Liver (tissue), 9 donors: ENCODE data around the gene AAGAB. TPM values are rescaled to one million over a fixed set of nuclear protein-coding genes. Genes with fewer than 3 reads are reported as not detected.

ENCODE experiments used
- DNase-seq: peaks from one replicate; pipeline ENCODE4 v3.0.0-alpha.2; 2017; ENCODE audit warnings: low spot score
- H3K27ac ChIP-seq, 2 donors: one replicate each; pipeline ENCODE4 v1.7.0; 2013; ENCODE audit warnings: inconsistent platforms in 2 of 2, low read length in 2 of 2, control low read depth in 1 of 2, low read depth in 1 of 2, mild to moderate bottlenecking in 1 of 2
- H3K27me3 ChIP-seq, 4 donors: one replicate each; pipeline versions ENCODE4 v1.6.1 to v1.7.0; 2013; ENCODE audit warnings: low read length in 3 of 4, inconsistent platforms in 1 of 4, mild to moderate bottlenecking in 1 of 4, moderate library complexity in 1 of 4; ENCODE audit not compliant: control insufficient read depth in 4 of 4, insufficient read depth in 4 of 4
- H3K36me3 ChIP-seq, 4 donors: one replicate each; pipeline versions ENCODE4 v1.6.1 to v1.7.0; 2013; ENCODE audit warnings: low read length in 3 of 4, mild to moderate bottlenecking in 3 of 4, low read depth in 1 of 4, moderate library complexity in 1 of 4; ENCODE audit not compliant: control insufficient read depth in 4 of 4, insufficient read depth in 3 of 4
- H3K4me1 ChIP-seq, 4 donors: one replicate each; pipeline versions ENCODE4 v1.6.1 to v1.7.0; 2013; ENCODE audit warnings: low read length in 3 of 4, mild to moderate bottlenecking in 3 of 4, moderate library complexity in 1 of 4; ENCODE audit not compliant: control insufficient read depth in 4 of 4, insufficient read depth in 4 of 4
- H3K4me3 ChIP-seq, 3 donors: one replicate each; pipeline versions ENCODE4 v1.6.1 to v1.7.0; 2013; ENCODE audit warnings: low read length in 3 of 3, control low read depth in 1 of 3, low read depth in 1 of 3, mild to moderate bottlenecking in 1 of 3
- H3K9ac ChIP-seq, 2 donors: one replicate each; pipeline ENCODE4 v1.7.0; 2013; ENCODE audit warnings: low read length in 2 of 2, mild to moderate bottlenecking in 2 of 2, moderate library complexity in 2 of 2, control low read depth in 1 of 2, low read depth in 1 of 2
- H3K9me3 ChIP-seq, 4 donors: one replicate each; pipeline versions ENCODE4 v1.6.1 to v1.7.0; 2013; ENCODE audit warnings: low read length in 3 of 4; ENCODE audit not compliant: control insufficient read depth in 4 of 4
- FOXA1 ChIP-seq: IDR thresholded peaks from 2 replicates; pipeline ENCODE4 v1.6.1; 2016; ENCODE audit warnings: antibody characterized with exemption
- FOXA2 ChIP-seq: IDR thresholded peaks from 2 replicates; pipeline ENCODE4 v1.6.1; 2016; ENCODE audit warnings: antibody characterized with exemption
- GABPA ChIP-seq, 2 donors: IDR thresholded peaks in 1 of 2; conservative IDR thresholded peaks in 1 of 2; 2 replicates each; pipeline ENCODE4 v1.6.1; 2016; ENCODE audit warnings: antibody characterized with exemption in 2 of 2, mild to moderate bottlenecking in 1 of 2, moderate library complexity in 1 of 2
- HNF4A ChIP-seq, 2 donors: conservative IDR thresholded peaks; 2 replicates each; pipeline ENCODE4 v1.6.1; 2016; ENCODE audit warnings: antibody characterized with exemption in 2 of 2, mild to moderate bottlenecking in 2 of 2
- HNF4G ChIP-seq: IDR thresholded peaks from 2 replicates; pipeline ENCODE4 v1.6.1; 2016; ENCODE audit warnings: antibody characterized with exemption
- JUND ChIP-seq, 2 donors: IDR thresholded peaks; 2 replicates each; pipeline ENCODE4 v1.6.1; 2016; ENCODE audit warnings: antibody characterized with exemption in 2 of 2
- NR2F2 ChIP-seq: IDR thresholded peaks from 2 replicates; pipeline ENCODE4 v1.6.1; 2016; ENCODE audit warnings: antibody characterized with exemption
- RAD21 ChIP-seq, 2 donors: IDR thresholded peaks; 2 replicates each; pipeline ENCODE4 v1.6.1; 2016; ENCODE audit warnings: antibody characterized with exemption in 2 of 2, mild to moderate bottlenecking in 2 of 2
- RXRA ChIP-seq, 2 donors: IDR thresholded peaks; 2 replicates each; pipeline ENCODE4 v1.6.1; 2017 to 2018; ENCODE audit warnings: antibody characterized with exemption in 2 of 2, mild to moderate bottlenecking in 1 of 2
- SP1 ChIP-seq: IDR thresholded peaks from 2 replicates; pipeline ENCODE4 v1.6.1; 2018; ENCODE audit warnings: antibody characterized with exemption, mild to moderate bottlenecking
- TAF1 ChIP-seq: conservative IDR thresholded peaks from 2 replicates; pipeline ENCODE4 v1.6.1; 2016; ENCODE audit warnings: antibody characterized with exemption, mild to moderate bottlenecking
- YY1 ChIP-seq: IDR thresholded peaks from 2 replicates; pipeline ENCODE4 v1.6.1; 2016; ENCODE audit warnings: antibody characterized with exemption, mild to moderate bottlenecking
- WGBS: extraction: QIAGEN DNeasy Blood & Tissue Kit; methylation state at CpG from one replicate; pipeline ENCODE4 v1.1.7; 2013; 5-methylcytosine and 5-hydroxymethylcytosine counted together
- polyA plus RNA-seq, 2 donors: library from polyadenylated mRNA; stranded (reverse) in 1 of 2; unstranded in 1 of 2; fragments of 200-250 nt in 1 of 2; fragments of >200 nt in 1 of 2; fragmentation: Nextera tagmentation in 1 of 2; extraction: Ambion mirVana in 1 of 2; gene quantifications; one replicate each; pipeline versions ENCODE4 v1.2.1 to v1.2.3, GENCODE V29; 2013 to 2015
- total RNA-seq, 2 donors: library from RNA; depleted of rRNA; stranded (reverse); fragments of >200 nt; gene quantifications; one replicate each; pipeline ENCODE4 v1.2.3, GENCODE V29; 2014
- TF ChIP-seq, protein P1 (sequence below): IDR thresholded peaks from 2 replicates; pipeline ENCODE4 v1.6.1; 2016; ENCODE audit warnings: antibody characterized with exemption
- TF ChIP-seq, protein P2 (sequence below): IDR thresholded peaks from 2 replicates; pipeline ENCODE4 v1.6.1; 2016; ENCODE audit warnings: antibody characterized with exemption, mild to moderate bottlenecking
- TF ChIP-seq, protein P3 (sequence below): IDR thresholded peaks from 2 replicates; pipeline ENCODE4 v1.6.1; 2016; ENCODE audit warnings: antibody characterized with exemption
- TF ChIP-seq, protein P4 (sequence below): fragments of 150-350 bp; IDR thresholded peaks from 2 replicates; pipeline ENCODE4 v1.5.1; 2017; ENCODE audit warnings: improper control_type of control experiment, low read depth, low read length; ENCODE audit not compliant: missing input control
- TF ChIP-seq, protein P5 (sequence below): IDR thresholded peaks from 2 replicates; pipeline ENCODE4 v1.6.1; 2016; ENCODE audit warnings: antibody characterized with exemption
- donor health status: healthy.
- donor health status: healthy.
- donor health status: healthy.
- donor health status: healthy.
- donor health status: healthy.

Gene AAGAB
- total and polyA plus RNA-seq, 4 donors = 3.6 to 22.3 (median 13.0) TPM

DNA sequence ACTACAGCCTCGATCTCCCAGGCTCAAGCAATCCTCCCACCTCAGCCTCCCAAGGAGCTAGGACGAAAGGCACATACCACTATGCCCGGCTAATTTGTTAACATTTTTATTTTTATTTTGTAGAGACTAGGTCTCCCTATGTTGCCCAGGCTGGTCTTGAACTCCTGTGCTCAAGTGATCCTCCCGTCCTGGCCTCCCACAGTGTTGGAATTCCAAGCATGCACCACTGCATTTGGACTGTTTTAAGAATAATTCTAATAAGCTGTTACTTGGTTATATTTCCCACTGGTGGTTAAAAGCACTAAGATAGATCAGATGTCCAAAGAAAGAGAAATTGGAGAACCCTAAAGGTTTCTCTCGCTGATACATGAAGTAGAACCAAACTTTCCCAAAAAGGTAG, 3.1 kb downstream of the AAGAB start:
- H3K9me3 ChIP-seq = no peaks in the 10 kb centered on the region
- peaks cover 0 to 14% (median 11%) of the 10 kb centered on the region in 4 donors for H3K4me1 ChIP-seq
- no peak overlapping the region for H3K9ac ChIP-seq
- no peak overlapping the region for H3K4me3 ChIP-seq
- TF ChIP-seq, protein P1, sequence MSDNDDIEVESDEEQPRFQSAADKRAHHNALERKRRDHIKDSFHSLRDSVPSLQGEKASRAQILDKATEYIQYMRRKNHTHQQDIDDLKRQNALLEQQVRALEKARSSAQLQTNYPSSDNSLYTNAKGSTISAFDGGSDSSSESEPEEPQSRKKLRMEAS = no peak
- TF ChIP-seq TAF1 (no peak), RXRA (IDR thresholded peaks at IDR 0.05) (no peak), FOXA1 (no peak), NR2F2 (no peak), FOXA2 (no peak), GABPA (IDR thresholded peaks at IDR 0.05 in 1 of 2, conservative IDR thresholded peaks at IDR 0.05 in 1 of 2) (no peak), HNF4G (no peak)
- TF ChIP-seq, protein P2, sequence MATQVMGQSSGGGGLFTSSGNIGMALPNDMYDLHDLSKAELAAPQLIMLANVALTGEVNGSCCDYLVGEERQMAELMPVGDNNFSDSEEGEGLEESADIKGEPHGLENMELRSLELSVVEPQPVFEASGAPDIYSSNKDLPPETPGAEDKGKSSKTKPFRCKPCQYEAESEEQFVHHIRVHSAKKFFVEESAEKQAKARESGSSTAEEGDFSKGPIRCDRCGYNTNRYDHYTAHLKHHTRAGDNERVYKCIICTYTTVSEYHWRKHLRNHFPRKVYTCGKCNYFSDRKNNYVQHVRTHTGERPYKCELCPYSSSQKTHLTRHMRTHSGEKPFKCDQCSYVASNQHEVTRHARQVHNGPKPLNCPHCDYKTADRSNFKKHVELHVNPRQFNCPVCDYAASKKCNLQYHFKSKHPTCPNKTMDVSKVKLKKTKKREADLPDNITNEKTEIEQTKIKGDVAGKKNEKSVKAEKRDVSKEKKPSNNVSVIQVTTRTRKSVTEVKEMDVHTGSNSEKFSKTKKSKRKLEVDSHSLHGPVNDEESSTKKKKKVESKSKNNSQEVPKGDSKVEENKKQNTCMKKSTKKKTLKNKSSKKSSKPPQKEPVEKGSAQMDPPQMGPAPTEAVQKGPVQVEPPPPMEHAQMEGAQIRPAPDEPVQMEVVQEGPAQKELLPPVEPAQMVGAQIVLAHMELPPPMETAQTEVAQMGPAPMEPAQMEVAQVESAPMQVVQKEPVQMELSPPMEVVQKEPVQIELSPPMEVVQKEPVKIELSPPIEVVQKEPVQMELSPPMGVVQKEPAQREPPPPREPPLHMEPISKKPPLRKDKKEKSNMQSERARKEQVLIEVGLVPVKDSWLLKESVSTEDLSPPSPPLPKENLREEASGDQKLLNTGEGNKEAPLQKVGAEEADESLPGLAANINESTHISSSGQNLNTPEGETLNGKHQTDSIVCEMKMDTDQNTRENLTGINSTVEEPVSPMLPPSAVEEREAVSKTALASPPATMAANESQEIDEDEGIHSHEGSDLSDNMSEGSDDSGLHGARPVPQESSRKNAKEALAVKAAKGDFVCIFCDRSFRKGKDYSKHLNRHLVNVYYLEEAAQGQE = no peak
- TF ChIP-seq, protein P3, sequence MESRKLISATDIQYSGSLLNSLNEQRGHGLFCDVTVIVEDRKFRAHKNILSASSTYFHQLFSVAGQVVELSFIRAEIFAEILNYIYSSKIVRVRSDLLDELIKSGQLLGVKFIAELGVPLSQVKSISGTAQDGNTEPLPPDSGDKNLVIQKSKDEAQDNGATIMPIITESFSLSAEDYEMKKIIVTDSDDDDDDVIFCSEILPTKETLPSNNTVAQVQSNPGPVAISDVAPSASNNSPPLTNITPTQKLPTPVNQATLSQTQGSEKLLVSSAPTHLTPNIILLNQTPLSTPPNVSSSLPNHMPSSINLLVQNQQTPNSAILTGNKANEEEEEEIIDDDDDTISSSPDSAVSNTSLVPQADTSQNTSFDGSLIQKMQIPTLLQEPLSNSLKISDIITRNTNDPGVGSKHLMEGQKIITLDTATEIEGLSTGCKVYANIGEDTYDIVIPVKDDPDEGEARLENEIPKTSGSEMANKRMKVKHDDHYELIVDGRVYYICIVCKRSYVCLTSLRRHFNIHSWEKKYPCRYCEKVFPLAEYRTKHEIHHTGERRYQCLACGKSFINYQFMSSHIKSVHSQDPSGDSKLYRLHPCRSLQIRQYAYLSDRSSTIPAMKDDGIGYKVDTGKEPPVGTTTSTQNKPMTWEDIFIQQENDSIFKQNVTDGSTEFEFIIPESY = no peak
- TF ChIP-seq, protein P4, sequence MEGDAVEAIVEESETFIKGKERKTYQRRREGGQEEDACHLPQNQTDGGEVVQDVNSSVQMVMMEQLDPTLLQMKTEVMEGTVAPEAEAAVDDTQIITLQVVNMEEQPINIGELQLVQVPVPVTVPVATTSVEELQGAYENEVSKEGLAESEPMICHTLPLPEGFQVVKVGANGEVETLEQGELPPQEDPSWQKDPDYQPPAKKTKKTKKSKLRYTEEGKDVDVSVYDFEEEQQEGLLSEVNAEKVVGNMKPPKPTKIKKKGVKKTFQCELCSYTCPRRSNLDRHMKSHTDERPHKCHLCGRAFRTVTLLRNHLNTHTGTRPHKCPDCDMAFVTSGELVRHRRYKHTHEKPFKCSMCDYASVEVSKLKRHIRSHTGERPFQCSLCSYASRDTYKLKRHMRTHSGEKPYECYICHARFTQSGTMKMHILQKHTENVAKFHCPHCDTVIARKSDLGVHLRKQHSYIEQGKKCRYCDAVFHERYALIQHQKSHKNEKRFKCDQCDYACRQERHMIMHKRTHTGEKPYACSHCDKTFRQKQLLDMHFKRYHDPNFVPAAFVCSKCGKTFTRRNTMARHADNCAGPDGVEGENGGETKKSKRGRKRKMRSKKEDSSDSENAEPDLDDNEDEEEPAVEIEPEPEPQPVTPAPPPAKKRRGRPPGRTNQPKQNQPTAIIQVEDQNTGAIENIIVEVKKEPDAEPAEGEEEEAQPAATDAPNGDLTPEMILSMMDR = no peak
- TF ChIP-seq, protein P5, sequence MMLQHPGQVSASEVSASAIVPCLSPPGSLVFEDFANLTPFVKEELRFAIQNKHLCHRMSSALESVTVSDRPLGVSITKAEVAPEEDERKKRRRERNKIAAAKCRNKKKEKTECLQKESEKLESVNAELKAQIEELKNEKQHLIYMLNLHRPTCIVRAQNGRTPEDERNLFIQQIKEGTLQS = no peak
- H3K27ac ChIP-seq = no peak overlapping the region
- no peaks in the 10 kb centered on the region for H3K27me3 ChIP-seq
- 93% methylated on average over 5 of the region's 5 CpGs for WGBS
- no peaks in the 10 kb centered on the region for H3K36me3 ChIP-seq
- no peak for DNase-seq

DNA sequence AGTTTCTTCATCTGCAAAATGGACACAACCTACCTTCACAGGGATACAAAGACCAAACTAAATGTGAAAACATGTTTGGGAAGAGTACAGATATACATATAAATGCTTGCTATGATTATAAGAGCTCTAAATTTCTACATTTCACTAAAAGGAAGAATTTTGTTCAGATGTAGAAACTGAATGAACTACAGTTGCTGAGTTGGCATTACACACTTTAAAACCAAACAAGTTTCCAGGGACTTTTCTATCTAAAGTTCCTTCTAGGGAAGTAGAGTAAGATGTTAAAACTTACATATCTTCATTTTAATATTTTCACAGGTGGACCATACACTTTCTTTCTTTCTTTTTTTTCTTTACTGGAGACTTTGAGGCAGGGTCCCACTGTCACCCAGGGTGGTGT, 4.6 kb downstream of the AAGAB start:
- peaks cover 0 to 11% (median 9%) of the 10 kb centered on the region in 4 donors for H3K4me1 ChIP-seq
- no peak overlapping the region for H3K27ac ChIP-seq
- TF ChIP-seq JUND (IDR thresholded peaks at IDR 0.05) (no peak), NR2F2 (no peak), YY1 (no peak), GABPA (IDR thresholded peaks at IDR 0.05 in 1 of 2, conservative IDR thresholded peaks at IDR 0.05 in 1 of 2) (no peak), FOXA2 (no peak), SP1 (no peak), HNF4G (no peak), RAD21 (IDR thresholded peaks at IDR 0.05) (no peak), HNF4A (conservative IDR thresholded peaks at IDR 0.05) (no peak)
- TF ChIP-seq, protein P5 = no peak
- TF ChIP-seq, protein P4 = no peak
- TF ChIP-seq, protein P2 = no peak
- TF ChIP-seq, protein P1 = no peak

More for the DNA sequence above, 4.6 kb downstream of the AAGAB start:
- no peaks in the 10 kb centered on the region for H3K9me3 ChIP-seq
- H3K27me3 ChIP-seq = no peaks in the 10 kb centered on the region
- no peak for DNase-seq
- H3K4me3 ChIP-seq = no peak overlapping the region
- peaks cover 0 to 2% (median 0%) of the 10 kb centered on the region in 4 donors for H3K36me3 ChIP-seq
- no peak overlapping the region for H3K9ac ChIP-seq
